Tibial artery (tissue), 4 donors: ENCODE results near the gene DOLPP1.

ENCODE experiments used
- DNase-seq, 2 donors: peaks; one replicate each; pipeline ENCODE4 v3.0.0-alpha.2; 2019
- H3K27ac ChIP-seq, 2 donors: fragments of 200-600 bp; sonication (generic) in 1 of 2; 1 replicate in 1 of 2; 2 replicates in 1 of 2; pipeline ENCODE4 v1.5.1; 2018 to 2019; ENCODE audit warnings: mild to moderate bottlenecking in 1 of 2
- H3K27me3 ChIP-seq, 2 donors: fragments of 200-600 bp; sonication (generic) in 1 of 2; one replicate each; pipeline versions ENCODE4 v1.5.1 to v1.6.0; 2016 to 2019
- H3K36me3 ChIP-seq, 3 donors: fragments of 200-600 bp; sonication (generic) in 2 of 3; one replicate each; pipeline ENCODE4 v1.5.1; 2016 to 2019; ENCODE audit warnings: mild to moderate bottlenecking in 2 of 3
- H3K4me1 ChIP-seq, 4 donors: fragments of 200-600 bp; sonication (generic) in 2 of 4; 1 replicate in 3 of 4; 2 replicates in 1 of 4; pipeline ENCODE4 v1.5.1; 2016 to 2019
- H3K4me3 ChIP-seq, 2 donors: fragments of 200-600 bp; sonication (generic) in 1 of 2; 1 replicate in 1 of 2; 2 replicates in 1 of 2; pipeline ENCODE4 v1.5.1; 2018 to 2019; ENCODE audit warnings: mild to moderate bottlenecking in 2 of 2
- H3K9me3 ChIP-seq, 3 donors: fragments of 200-600 bp; sonication (generic) in 1 of 3; one replicate each; pipeline ENCODE4 v1.5.1; 2016 to 2019
- CTCF ChIP-seq, 2 experiments: fragments of 200-600 bp in 1 of 2; fragments of 450-650 bp in 1 of 2; IDR thresholded peaks; one replicate each; pipeline ENCODE4 v1.5.1; 2017 to 2019; ENCODE audit warnings: antibody characterized with exemption in 2 of 2, mild to moderate bottlenecking in 1 of 2, moderate library complexity in 1 of 2
- intact Hi-C: fragments of 100-400 bp; cut with DNase I; formaldehyde crosslinking; loops from one replicate; pipeline ENCODE4 v1.15.0; 2023; ENCODE audit warnings: low total_unique reads

The DOLPP1 gene

GRCh38 chr9:129108083-129108804 lies 27.3 kb downstream of the DOLPP1 start:
- Histone ChIP-seq H3K4me3 (no peak overlapping the region), H3K9me3 (no peaks in the 10 kb centered on the region), H3K27me3 (no peaks in the 10 kb centered on the region), H3K4me1 (peaks cover 0 to 39% (median 25%) of the 10 kb centered on the region in 4 donors), H3K36me3 (peaks cover 5 to 46% (median 26%) of the 10 kb centered on the region in 3 donors), H3K27ac (peak overlapping the region in 1 of 2 donors; percentile 92)
- intact Hi-C loops, result no loop called here
- TF ChIP-seq CTCF (IDR thresholded peaks at IDR 0.05), result no peak
- DNase-seq, result no peak

- no peaks in the 10 kb centered on the region for H3K27me3 ChIP-seq
These were observed 28.1 kb downstream of the DOLPP1 start for GRCh38 chr9:129108805-129109536.

GRCh38 chr9:129109537-129109903 lies 28.6 kb downstream of the DOLPP1 start:
- peak overlapping the region; percentile 80 to 84 for H3K4me3 ChIP-seq
- intact Hi-C loops, result no loop called here
- H3K36me3 ChIP-seq, result peaks cover 5 to 36% (median 26%) of the 10 kb centered on the region in 3 donors
- H3K27me3 ChIP-seq, result no peaks in the 10 kb centered on the region
- H3K4me1 ChIP-seq, result peaks cover 0 to 50% (median 27%) of the 10 kb centered on the region in 4 donors
- TF ChIP-seq CTCF (IDR thresholded peaks at IDR 0.05), result no peak
- H3K27ac ChIP-seq, result peak overlapping the region; percentile 88 to 92
- no peaks in the 10 kb centered on the region for H3K9me3 ChIP-seq
- DNase-seq, result peak; percentile 65 to 77

More at GRCh38 chr9:129108805-129109536, 28.1 kb downstream of the DOLPP1 start:
- TF ChIP-seq CTCF (IDR thresholded peaks at IDR 0.05), result no peak
- Histone ChIP-seq H3K4me1 (peaks cover 0 to 46% (median 27%) of the 10 kb centered on the region in 4 donors), H3K9me3 (no peaks in the 10 kb centered on the region), H3K27ac (peak overlapping the region; percentile 88 to 92), H3K36me3 (peaks cover 5 to 39% (median 26%) of the 10 kb centered on the region in 3 donors), H3K4me3 (peak overlapping the region; percentile 80 to 84)
- no peak for DNase-seq
- intact Hi-C loops, result no loop called here

GRCh38 chr9:129109952-129110739 lies 29.2 kb downstream of the DOLPP1 start:
- Histone ChIP-seq H3K27ac (peak overlapping the region; percentile 88 to 92), H3K9me3 (no peaks in the 10 kb centered on the region), H3K27me3 (no peaks in the 10 kb centered on the region), H3K4me3 (peak overlapping the region; percentile 80 to 84), H3K36me3 (peaks cover 5 to 36% (median 26%) of the 10 kb centered on the region in 3 donors), H3K4me1 (peaks cover 0 to 50% (median 27%) of the 10 kb centered on the region in 4 donors)
- intact Hi-C loops, result no loop called here
- DNase-seq, result peak; percentile 70 to 85
- TF ChIP-seq CTCF (IDR thresholded peaks at IDR 0.05), result no peak

GRCh38 chr9:129110740-129111527 lies 30.0 kb downstream of the DOLPP1 start, which contains the start of the genes CRAT and PTPA:
TSS of gene CRAT (minus strand) at chr9:129110793. CDS start at chr9:129110509, 284 bp downstream.
TSS of gene PTPA (plus strand) at chr9:129111415. CDS start at chr9:129111601, 186 bp downstream.
- Histone ChIP-seq H3K36me3 (peaks cover 5 to 28% (median 22%) of the 10 kb centered on the region in 3 donors), H3K27me3 (no peaks in the 10 kb centered on the region), H3K4me3 (peak within 1 kb of the TSS; percentile 80 to 84), H3K27ac (peak within 1 kb of the TSS; percentile 88 to 92), H3K9me3 (no peaks in the 10 kb centered on the region), H3K4me1 (peaks cover 0 to 50% (median 27%) of the 10 kb centered on the region in 4 donors)
- peak in 1 of 2 experiments; percentile 15 for TF ChIP-seq CTCF (IDR thresholded peaks at IDR 0.05)
- intact Hi-C loops, result no loop called here
- DNase-seq, result peak; percentile 97 to 99
